Prostate gland (tissue), 2 donors: ENCODE results near the gene BABAM2.

Source experiments
- POLR2A ChIP-seq: fragments of 450-650 bp; IDR thresholded peaks from one replicate; pipeline ENCODE4 v1.6.1; 2016; ENCODE audit warnings: antibody characterized with exemption, mild to moderate bottlenecking
- TF ChIP-seq, protein P1 (sequence below), 4 experiments: fragments of 200-600 bp in 2 of 4; fragments of 450-650 bp in 2 of 4; sonication (generic) in 2 of 4; IDR thresholded peaks; 1 replicate in 3 of 4; 2 replicates in 1 of 4; pipeline ENCODE4 v1.5.1; 2016 to 2019; ENCODE audit warnings: antibody characterized with exemption in 4 of 4, mild to moderate bottlenecking in 2 of 4, moderate library complexity in 2 of 4

DNA sequence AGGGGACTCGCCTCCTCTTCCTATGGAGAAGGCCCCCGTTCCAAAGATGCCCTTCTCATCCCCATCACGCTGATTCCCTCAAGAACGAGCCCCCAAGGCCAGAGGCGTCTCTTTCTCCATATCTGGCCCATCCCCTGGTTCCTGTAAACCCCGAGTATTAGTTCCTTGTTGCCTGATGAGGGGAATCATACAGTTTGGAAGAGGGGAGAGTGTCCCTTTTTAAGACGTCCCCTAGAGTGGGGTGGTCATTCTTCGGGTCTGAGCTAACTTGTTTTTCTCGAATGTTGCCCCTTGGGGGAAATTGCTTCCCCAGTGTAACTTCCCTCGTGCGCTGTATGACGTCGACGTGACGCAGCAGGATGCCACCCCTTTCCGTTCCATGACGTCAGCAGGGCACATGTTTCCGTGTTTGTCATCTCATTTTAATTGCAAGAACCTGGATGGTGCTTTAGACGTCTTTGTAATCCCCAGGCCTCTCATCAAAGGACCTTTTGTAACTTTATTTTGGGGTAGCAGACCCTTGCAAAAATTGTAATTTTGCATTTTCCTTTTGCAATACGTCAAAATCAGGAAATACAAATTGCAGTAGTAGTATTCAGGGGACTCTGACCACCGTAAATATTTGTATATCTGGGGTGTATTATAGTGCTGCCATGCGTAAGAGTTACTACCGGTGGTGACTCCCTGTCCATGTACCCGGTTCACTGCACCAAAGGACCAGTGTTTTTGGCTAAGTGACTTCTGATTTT, 569 bp downstream of the BABAM2 start:
- TF ChIP-seq, protein P1, sequence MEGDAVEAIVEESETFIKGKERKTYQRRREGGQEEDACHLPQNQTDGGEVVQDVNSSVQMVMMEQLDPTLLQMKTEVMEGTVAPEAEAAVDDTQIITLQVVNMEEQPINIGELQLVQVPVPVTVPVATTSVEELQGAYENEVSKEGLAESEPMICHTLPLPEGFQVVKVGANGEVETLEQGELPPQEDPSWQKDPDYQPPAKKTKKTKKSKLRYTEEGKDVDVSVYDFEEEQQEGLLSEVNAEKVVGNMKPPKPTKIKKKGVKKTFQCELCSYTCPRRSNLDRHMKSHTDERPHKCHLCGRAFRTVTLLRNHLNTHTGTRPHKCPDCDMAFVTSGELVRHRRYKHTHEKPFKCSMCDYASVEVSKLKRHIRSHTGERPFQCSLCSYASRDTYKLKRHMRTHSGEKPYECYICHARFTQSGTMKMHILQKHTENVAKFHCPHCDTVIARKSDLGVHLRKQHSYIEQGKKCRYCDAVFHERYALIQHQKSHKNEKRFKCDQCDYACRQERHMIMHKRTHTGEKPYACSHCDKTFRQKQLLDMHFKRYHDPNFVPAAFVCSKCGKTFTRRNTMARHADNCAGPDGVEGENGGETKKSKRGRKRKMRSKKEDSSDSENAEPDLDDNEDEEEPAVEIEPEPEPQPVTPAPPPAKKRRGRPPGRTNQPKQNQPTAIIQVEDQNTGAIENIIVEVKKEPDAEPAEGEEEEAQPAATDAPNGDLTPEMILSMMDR (IDR thresholded peaks at IDR 0.05), result no peak
- no peak for TF ChIP-seq POLR2A
